H1 (cell line): ENCODE data around the gene CALHM3. TPM values are rescaled to one million over a fixed set of nuclear protein-coding genes. Genes with fewer than 3 reads are reported as not detected.
A peak's percentile ranks its signal among the peaks of the same experiment; 100 is the strongest.

ENCODE experiments used
- CTCF ChIA-PET: fragments of 300-600 bp; sonication (Branson Sonifier 250); formaldehyde crosslinking; loops from one replicate; lab custom pipeline; 2021; ENCODE audit not compliant: partially characterized antibody; lab: Charles Lee
- POLR2A ChIA-PET: fragments of 300-600 bp; sonication (Branson Sonifier 250); formaldehyde crosslinking; loops from one replicate; lab custom pipeline; 2021; ENCODE audit warnings: inconsistent platforms; ENCODE audit not compliant: partially characterized antibody; lab: Charles Lee
- DNase-seq, 2 experiments: peaks; one replicate each; pipeline versions ENCODE4 v3.0.0 to v3.0.0-alpha.2; 2010 to 2022; ENCODE audit warnings: low spot score in 2 of 2, low read depth in 1 of 2, mixed read lengths in 1 of 2
- FAIRE-seq: peaks from 2 replicates; lab custom pipeline; 2011; peaks lifted over from hg19 to GRCh38; lab: Jason Lieb, UNC
- H2AFZ ChIP-seq: 2 replicates; pipeline ENCODE4 v1.8.1; 2012; ENCODE audit warnings: low read length, inconsistent platforms
- H2AK5ac ChIP-seq: 2 replicates; pipeline ENCODE4 v1.6.1; 2013; ENCODE audit warnings: low read depth, low read length
- H2BK120ac ChIP-seq: replicated peaks from 2 replicates; pipeline ENCODE3; 2013; ENCODE audit warnings: low read depth, low read length, inconsistent platforms
- H2BK12ac ChIP-seq: 2 replicates; pipeline ENCODE4 v1.6.1; 2013; ENCODE audit warnings: low read depth, low read length
- H2BK15ac ChIP-seq: 2 replicates; pipeline ENCODE4 v1.6.1; 2013; ENCODE audit warnings: low read length
- H2BK20ac ChIP-seq: 2 replicates; pipeline ENCODE4 v1.6.1; 2013; ENCODE audit warnings: low read length
- H2BK5ac ChIP-seq: 2 replicates; pipeline ENCODE4 v1.6.1; 2013; ENCODE audit warnings: low read depth, low read length
- H3K14ac ChIP-seq: 2 replicates; pipeline ENCODE4 v1.6.1; 2013; ENCODE audit warnings: inconsistent platforms; ENCODE audit not compliant: insufficient read length
- H3K18ac ChIP-seq: 2 replicates; pipeline ENCODE4 v1.6.1; 2013; ENCODE audit warnings: low read length; ENCODE audit errors: extremely low read depth
- H3K23ac ChIP-seq: 2 replicates; pipeline ENCODE4 v1.6.1; 2013; ENCODE audit warnings: inconsistent platforms; ENCODE audit not compliant: insufficient read length
- H3K23me2 ChIP-seq: 2 replicates; pipeline ENCODE4 v1.6.1; 2013; ENCODE audit warnings: low read depth, low read length
- H3K27ac ChIP-seq: 2 replicates; pipeline ENCODE4 v1.6.1; 2011; ENCODE audit warnings: low read depth, low read length, inconsistent platforms
- H3K27me3 ChIP-seq, 4 experiments: replicated peaks in 1 of 4; 1 replicate in 1 of 4; 2 replicates in 3 of 4; pipeline versions ENCODE4 v1.6.1 to v1.8.1; 2011 to 2013; ENCODE audit warnings: low read length in 3 of 4, mild to moderate bottlenecking in 3 of 4, inconsistent platforms in 2 of 4, mixed read lengths in 2 of 4, moderate library complexity in 1 of 4; ENCODE audit not compliant: control insufficient read depth in 3 of 4, insufficient read depth in 3 of 4; ENCODE audit errors: extremely low read depth in 1 of 4
- H3K36me3 ChIP-seq, 4 experiments: 2 replicates each; pipeline versions ENCODE4 v1.6.1 to v1.8.1; 2011 to 2013; ENCODE audit warnings: mild to moderate bottlenecking in 4 of 4, low read length in 3 of 4, moderate library complexity in 2 of 4, control low read depth in 1 of 4, inconsistent platforms in 1 of 4; ENCODE audit not compliant: insufficient read depth in 4 of 4, control insufficient read depth in 2 of 4
- H3K4ac ChIP-seq: replicated peaks from 2 replicates; pipeline ENCODE3; 2013; ENCODE audit warnings: low read length, low read depth, mixed read lengths, inconsistent platforms; ENCODE audit not compliant: insufficient read length
- H3K4me1 ChIP-seq, 4 experiments: replicated peaks in 1 of 4; 1 replicate in 1 of 4; 2 replicates in 3 of 4; pipeline versions ENCODE4 v1.6.1 to v1.8.1; 2011 to 2013; ENCODE audit warnings: low read length in 3 of 4, inconsistent platforms in 2 of 4, mixed read lengths in 1 of 4; ENCODE audit not compliant: insufficient read depth in 4 of 4, control insufficient read depth in 3 of 4
- H3K4me2 ChIP-seq, 2 experiments: 2 replicates each; pipeline versions ENCODE4 v1.6.1 to v1.8.1; 2011 to 2013; ENCODE audit warnings: low read depth in 2 of 2, low read length in 2 of 2, control low read depth in 1 of 2, inconsistent platforms in 1 of 2, mild to moderate bottlenecking in 1 of 2; ENCODE audit not compliant: insufficient read depth in 1 of 2
- H3K4me3 ChIP-seq, 4 experiments: fragments of 200-600, 300-600 bp in 1 of 4; sonication (generic), shearing (Covaris generic), sonication (Bioruptor Twin) in 1 of 4; 2 replicates each; pipeline versions ENCODE4 v1.5.1 to v1.8.1; 2011 to 2016; ENCODE audit warnings: low read length in 4 of 4, low read depth in 3 of 4, control low read depth in 2 of 4, inconsistent platforms in 2 of 4, mild to moderate bottlenecking in 2 of 4, mixed read lengths in 1 of 4, moderate library complexity in 1 of 4; ENCODE audit not compliant: insufficient read depth in 2 of 4; ENCODE audit errors: extremely low read depth in 1 of 4
- H3K56ac ChIP-seq: replicated peaks from 2 replicates; pipeline ENCODE3; 2013; ENCODE audit warnings: low read depth, mild to moderate bottlenecking, mixed read lengths, low read length, inconsistent platforms; ENCODE audit not compliant: insufficient read length
- H3K79me1 ChIP-seq: 2 replicates; pipeline ENCODE4 v1.6.1; 2013; ENCODE audit warnings: low read depth, low read length, control low read depth
- H3K79me2 ChIP-seq, 2 experiments: 2 replicates each; pipeline versions ENCODE4 v1.6.1 to v1.8.1; 2012 to 2013; ENCODE audit warnings: low read length in 2 of 2, mild to moderate bottlenecking in 2 of 2, inconsistent platforms in 1 of 2; ENCODE audit not compliant: insufficient read depth in 2 of 2, control insufficient read depth in 1 of 2
- H3K9ac ChIP-seq, 4 experiments: replicated peaks in 1 of 4; 1 replicate in 1 of 4; 2 replicates in 3 of 4; pipeline versions ENCODE4 v1.6.1 to v1.8.1; 2011 to 2013; ENCODE audit warnings: low read depth in 3 of 4, low read length in 3 of 4, control low read depth in 2 of 4, mild to moderate bottlenecking in 2 of 4, moderate library complexity in 2 of 4, inconsistent platforms in 1 of 4; ENCODE audit errors: extremely low read depth in 1 of 4
- H3K9me3 ChIP-seq, 2 experiments: 2 replicates each; pipeline versions ENCODE4 v1.6.1 to v1.8.1; 2012 to 2013; ENCODE audit warnings: mild to moderate bottlenecking in 2 of 2, moderate library complexity in 2 of 2, control low read depth in 1 of 2, inconsistent platforms in 1 of 2, low read depth in 1 of 2, low read length in 1 of 2, mixed read lengths in 1 of 2; ENCODE audit not compliant: insufficient read depth in 2 of 2
- H4K20me1 ChIP-seq, 2 experiments: replicated peaks in 1 of 2; 2 replicates each; pipeline versions ENCODE3 to v1.8.1; 2011 to 2013; ENCODE audit warnings: inconsistent platforms in 2 of 2, low read length in 2 of 2, mild to moderate bottlenecking in 1 of 2; ENCODE audit not compliant: insufficient read depth in 2 of 2, control insufficient read depth in 1 of 2
- H4K5ac ChIP-seq: 2 replicates; pipeline ENCODE4 v1.6.1; 2013; ENCODE audit warnings: low read length, low read depth, mixed read lengths, inconsistent platforms; ENCODE audit not compliant: insufficient read length
- H4K8ac ChIP-seq: 2 replicates; pipeline ENCODE4 v1.8.0; 2013; ENCODE audit warnings: mild to moderate bottlenecking, moderate library complexity, low read length, inconsistent platforms; ENCODE audit not compliant: insufficient read depth; ENCODE audit errors: extremely low read depth
- H4K91ac ChIP-seq: replicated peaks from 2 replicates; pipeline ENCODE3; 2013; ENCODE audit warnings: low read length, mixed read lengths, inconsistent platforms; ENCODE audit not compliant: insufficient read length
- BACH1 ChIP-seq: IDR thresholded peaks from 2 replicates; pipeline ENCODE4 v1.6.1; 2012; ENCODE audit warnings: low read length, improper control_type of control experiment
- BCL11A ChIP-seq, 2 experiments: IDR thresholded peaks; one replicate each; pipeline ENCODE4 v1.6.1; 2011; ENCODE audit warnings: low read depth in 2 of 2, low read length in 2 of 2, mild to moderate bottlenecking in 2 of 2
- CREB1 ChIP-seq: IDR thresholded peaks from 2 replicates; pipeline ENCODE4 v1.6.1; 2012; ENCODE audit warnings: inconsistent platforms
- CTCF ChIP-seq, 3 experiments: IDR thresholded peaks; 1 replicate in 2 of 3; 2 replicates in 1 of 3; pipeline versions ENCODE4 v1.5.1 to v1.6.1; 2011; ENCODE audit warnings: low read length in 3 of 3, mild to moderate bottlenecking in 3 of 3, inconsistent platforms in 2 of 3, low read depth in 1 of 3, moderate library complexity in 1 of 3; ENCODE audit not compliant: insufficient read depth in 1 of 3; ENCODE audit errors: control extremely low read depth in 1 of 3
- NRF1 ChIP-seq: IDR thresholded peaks from 2 replicates; pipeline ENCODE4 v1.6.1; 2011; ENCODE audit warnings: mild to moderate bottlenecking, low read depth, low read length, improper control_type of control experiment
- RBBP5 ChIP-seq: IDR thresholded peaks from 2 replicates; pipeline ENCODE4 v1.7.1; 2012; ENCODE audit warnings: low read depth, mild to moderate bottlenecking, inconsistent platforms, low read length, moderate library complexity, borderline replicate concordance
- TAF7 ChIP-seq: optimal IDR thresholded peaks from 2 replicates; pipeline ENCODE3; 2011; ENCODE audit warnings: low read depth, mild to moderate bottlenecking, inconsistent platforms, low read length, moderate library complexity, borderline replicate concordance
- YY1 ChIP-seq: IDR thresholded peaks from 2 replicates; pipeline ENCODE4 v1.6.1; 2011; ENCODE audit warnings: low read depth, mild to moderate bottlenecking, low read length
- WGBS, 2 experiments: shearing (Covaris generic) in 1 of 2; methylation state at CpG; one replicate each; pipeline versions ENCODE4 v1.1.6 to v1.1.7; 2013 to 2015; ENCODE audit warnings: low lambda C conversion rate in 2 of 2, mixed read lengths in 2 of 2, inconsistent platforms in 1 of 2, low coverage in 1 of 2, missing lambda C conversion rate in 1 of 2; ENCODE audit not compliant: insufficient replicate concordance in 2 of 2, insufficient coverage in 1 of 2, insufficient read length in 1 of 2; ENCODE audit errors: extremely low coverage in 1 of 2, missing lambda C conversion rate in 1 of 2; 5-methylcytosine and 5-hydroxymethylcytosine counted together
- polyA plus RNA-seq, 7 experiments: library from polyadenylated mRNA; depleted of rRNA in 3 of 7; stranded (reverse) in 5 of 7; unstranded in 2 of 7; fragments of >200 nt in 5 of 7; fragments of 200-250 nt in 2 of 7; gene quantifications; 1 replicate in 5 of 7; 2 replicates in 1 of 7; 4 replicates in 1 of 7; pipeline versions ENCODE4 v1.2.1 to v1.2.3, GENCODE V29; 2011 to 2013; ENCODE audit warnings: missing spikeins in 2 of 7, mixed read lengths in 2 of 7
- total RNA-seq: library from RNA; stranded (reverse); fragmentation: NEBNext Ultra II Directional; extraction: Animal tissue kit (Norgen Biotek cat#: 25700); gene quantifications from 2 replicates; pipeline ENCODE4 v1.2.1, GENCODE V29; 2021

Gene CALHM3
- total and polyA plus RNA-seq, 2 of the 8 experiments (the other 6 are each of a cell fraction or from before 2014, with no cell fraction given): 0.17 to 0.60 TPM

- no peak overlapping the region for H3K4ac ChIP-seq
- CTCF ChIA-PET: interaction anchor here (0.8 to 5.0 kb wide), 7 partner anchors 11 to 114 kb away, joined by 3 to 30 read pairs (median 7); no protein-coding TSS in a partner anchor
- H2BK120ac ChIP-seq: no peak overlapping the region
Measured at GRCh38 chr10:103449208-103450144, 29.6 kb downstream of the CALHM3 start.

More at GRCh38 chr10:103449208-103450144, 29.6 kb downstream of the CALHM3 start:
- no peak overlapping the region for H4K5ac ChIP-seq
- FAIRE-seq (no peak), DNase-seq (no peak)
- no peak overlapping the region for H2BK5ac ChIP-seq
- no peak overlapping the region for H2BK12ac ChIP-seq
- POLR2A ChIA-PET: interaction anchor here (0.6 to 3.2 kb wide), 3 partner anchors 10 to 824 kb away, joined by 3 to 12 read pairs (median 5); no protein-coding TSS in a partner anchor
- H3K56ac ChIP-seq: no peak overlapping the region
- H4K20me1 ChIP-seq: peaks cover 3 to 7% of the 10 kb centered on the region in 2 experiments
- H3K4me3 ChIP-seq: no peak overlapping the region
- no peaks in the 10 kb centered on the region for H3K79me2 ChIP-seq
- H3K4me1 ChIP-seq: peaks cover 0 to 15% (median 4%) of the 10 kb centered on the region in 4 experiments; a peak in 5 of 7 replicates
- H3K9ac ChIP-seq: no peak overlapping the region
- no peak overlapping the region for H2BK15ac ChIP-seq
- WGBS, 2 experiments: 92% methylated on average over 34 of the region's 34 CpGs; no CpG with 5 or more reads in 1 of the 2 experiments
- no peaks in the 10 kb centered on the region; a peak in 2 of 7 replicates for H3K27me3 ChIP-seq
- no peak overlapping the region for H2BK20ac ChIP-seq
- H3K23ac ChIP-seq: no peak overlapping the region
- no peak overlapping the region for H3K14ac ChIP-seq
- H3K18ac ChIP-seq: no peak overlapping the region
- H3K79me1 ChIP-seq: no peaks in the 10 kb centered on the region; the same call in 1 of the 2 replicates
- no peaks in the 10 kb centered on the region for H3K9me3 ChIP-seq
- no peak overlapping the region for H4K91ac ChIP-seq
- no peak overlapping the region for H2AFZ ChIP-seq
- H2AK5ac ChIP-seq: no peak overlapping the region
- TF ChIP-seq CREB1 (no peak), BCL11A (IDR thresholded peaks at IDR 0.05; ENCODE audit: low read depth in 2 of 2, low read length in 2 of 2) (no peak), RBBP5 (no peak), YY1 (no peak), TAF7 (no peak), BACH1 (no peak), CTCF (IDR thresholded peaks at IDR 0.05; ENCODE audit: control extremely low read depth in 1 of 3, insufficient read depth in 1 of 3, low read depth in 1 of 3, low read length in 3 of 3) (no peak), NRF1 (no peak)
- H3K27ac ChIP-seq: no peak overlapping the region
- H4K8ac ChIP-seq: peak overlapping the region; percentile 54; the same call in 1 of the 2 replicates
- H3K36me3 ChIP-seq: peaks cover 8 to 31% (median 23%) of the 10 kb centered on the region in 4 experiments
- H3K23me2 ChIP-seq: peaks cover 3% of the 10 kb centered on the region; the same call in 1 of the 2 replicates
- no peak overlapping the region for H3K4me2 ChIP-seq
